Right atrium auricular region (tissue), 2 donors: ENCODE data around the gene LAMP5. TPM values are rescaled to one million over a fixed set of nuclear protein-coding genes. Genes with fewer than 3 reads are reported as not detected.

Experiments used
- DNase-seq: peaks from one replicate; pipeline ENCODE4 v3.0.0-alpha.2; 2019; ENCODE audit warnings: low spot score
- H3K27ac ChIP-seq, 2 donors: fragments of 200-600 bp; sonication (generic); 1 replicate in 1 of 2; 2 replicates in 1 of 2; pipeline ENCODE4 v1.5.1; 2016 to 2019
- H3K27me3 ChIP-seq, 2 donors: fragments of 200-600 bp; sonication (generic); one replicate each; pipeline versions ENCODE4 v1.5.1 to v1.6.0; 2017 to 2019
- H3K36me3 ChIP-seq: fragments of 200-600 bp; sonication (generic); one replicate; pipeline ENCODE4 v1.5.1; 2016
- H3K4me1 ChIP-seq, 2 donors: fragments of 200-600 bp; sonication (generic); one replicate each; pipeline versions ENCODE4 v1.5.1 to v1.6.0; 2017 to 2019
- H3K4me3 ChIP-seq, 2 donors: fragments of 200-600 bp; sonication (generic); 1 replicate in 1 of 2; 2 replicates in 1 of 2; pipeline ENCODE4 v1.5.1; 2017 to 2019; ENCODE audit warnings: mild to moderate bottlenecking in 1 of 2, moderate library complexity in 1 of 2
- H3K9me3 ChIP-seq, 2 donors: fragments of 200-600 bp; sonication (generic); one replicate each; pipeline ENCODE4 v1.5.1; 2019
- total RNA-seq, 2 donors: library from RNA; depleted of rRNA; stranded (reverse); fragments of >200 nt; gene quantifications; one replicate each; pipeline ENCODE4 v1.1.0, GENCODE V29; 2016
- TF ChIP-seq, protein P1 (sequence below), 2 donors: fragments of 200-600 bp; sonication (generic); IDR thresholded peaks; one replicate each; pipeline ENCODE4 v1.5.1; 2019; ENCODE audit warnings: antibody characterized with exemption in 2 of 2

The LAMP5 gene
- total RNA-seq, 2 donors from 2014 or later = not detected

DNA sequence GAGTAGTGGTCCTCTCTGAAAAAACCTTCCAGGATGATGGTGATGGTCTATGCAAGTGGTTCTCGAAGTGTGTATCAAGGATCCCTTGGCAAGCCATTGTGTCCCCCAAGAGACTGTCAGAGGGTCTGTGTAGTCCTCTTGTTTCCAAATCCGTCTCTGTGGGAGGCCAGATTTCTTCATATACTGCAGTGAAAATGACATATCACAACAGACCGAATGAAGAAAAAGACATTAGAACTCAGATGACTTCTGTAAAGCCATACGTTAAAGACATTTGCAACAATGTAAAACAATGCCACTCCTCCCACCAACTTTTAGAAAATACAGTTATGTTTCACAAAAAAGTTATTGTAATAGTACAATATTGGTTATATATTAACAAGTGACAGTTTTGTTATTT lies 27.2 kb upstream of the LAMP5 start:
- Histone ChIP-seq H3K9me3 (no peaks in the 10 kb centered on the region), H3K4me1 (no peaks in the 10 kb centered on the region), H3K4me3 (no peak overlapping the region), H3K36me3 (no peaks in the 10 kb centered on the region), H3K27me3 (no peaks in the 10 kb centered on the region), H3K27ac (no peak overlapping the region)
- DNase-seq = no peak
- TF ChIP-seq, protein P1, sequence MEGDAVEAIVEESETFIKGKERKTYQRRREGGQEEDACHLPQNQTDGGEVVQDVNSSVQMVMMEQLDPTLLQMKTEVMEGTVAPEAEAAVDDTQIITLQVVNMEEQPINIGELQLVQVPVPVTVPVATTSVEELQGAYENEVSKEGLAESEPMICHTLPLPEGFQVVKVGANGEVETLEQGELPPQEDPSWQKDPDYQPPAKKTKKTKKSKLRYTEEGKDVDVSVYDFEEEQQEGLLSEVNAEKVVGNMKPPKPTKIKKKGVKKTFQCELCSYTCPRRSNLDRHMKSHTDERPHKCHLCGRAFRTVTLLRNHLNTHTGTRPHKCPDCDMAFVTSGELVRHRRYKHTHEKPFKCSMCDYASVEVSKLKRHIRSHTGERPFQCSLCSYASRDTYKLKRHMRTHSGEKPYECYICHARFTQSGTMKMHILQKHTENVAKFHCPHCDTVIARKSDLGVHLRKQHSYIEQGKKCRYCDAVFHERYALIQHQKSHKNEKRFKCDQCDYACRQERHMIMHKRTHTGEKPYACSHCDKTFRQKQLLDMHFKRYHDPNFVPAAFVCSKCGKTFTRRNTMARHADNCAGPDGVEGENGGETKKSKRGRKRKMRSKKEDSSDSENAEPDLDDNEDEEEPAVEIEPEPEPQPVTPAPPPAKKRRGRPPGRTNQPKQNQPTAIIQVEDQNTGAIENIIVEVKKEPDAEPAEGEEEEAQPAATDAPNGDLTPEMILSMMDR (IDR thresholded peaks at IDR 0.05) = no peak

DNA sequence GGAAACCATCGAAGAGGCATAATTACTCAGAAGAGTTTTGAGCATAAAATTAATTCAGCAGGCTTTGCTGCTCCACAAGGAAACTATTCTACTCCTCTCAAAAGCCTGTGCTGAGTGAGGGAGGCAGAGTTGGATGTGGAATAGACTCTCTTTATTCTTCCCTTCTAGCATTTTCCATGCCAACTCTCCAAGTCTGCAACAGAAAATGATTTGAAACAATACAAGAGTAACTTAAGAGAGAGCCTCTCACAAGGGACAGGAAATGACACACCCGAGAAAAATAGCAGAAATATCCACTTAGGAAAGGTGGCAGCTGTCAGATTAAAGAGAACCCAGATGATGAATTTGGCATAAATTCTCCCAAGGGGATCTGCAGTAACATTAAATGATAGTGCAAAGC lies 26.3 kb upstream of the LAMP5 start:
- Histone ChIP-seq H3K9me3 (no peaks in the 10 kb centered on the region), H3K4me3 (no peak overlapping the region), H3K27ac (no peak overlapping the region), H3K36me3 (no peaks in the 10 kb centered on the region), H3K4me1 (no peaks in the 10 kb centered on the region), H3K27me3 (no peaks in the 10 kb centered on the region)
- TF ChIP-seq, protein P1 (IDR thresholded peaks at IDR 0.05) = no peak
- DNase-seq = no peak

DNA sequence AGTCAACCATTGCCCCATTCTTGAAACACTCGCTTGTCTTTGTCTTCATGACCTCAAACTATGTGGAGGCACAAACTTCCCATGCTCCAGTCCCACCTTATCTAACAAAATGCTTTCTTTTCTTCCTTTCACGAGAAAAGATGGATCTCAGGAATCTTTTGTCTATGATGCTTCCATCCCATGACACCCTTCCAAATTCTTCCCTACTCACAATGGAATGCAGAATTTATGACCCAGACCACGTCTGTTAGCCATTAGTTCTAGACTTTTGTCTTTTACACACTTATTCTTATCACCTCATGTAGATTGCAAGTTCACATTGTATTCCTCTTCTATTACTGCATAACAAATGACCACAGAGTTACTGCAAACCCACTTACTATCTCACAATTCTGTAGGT lies 24.2 kb upstream of the LAMP5 start:
- H3K4me1 ChIP-seq = no peaks in the 10 kb centered on the region
- TF ChIP-seq, protein P1 (IDR thresholded peaks at IDR 0.05) = no peak

DNA sequence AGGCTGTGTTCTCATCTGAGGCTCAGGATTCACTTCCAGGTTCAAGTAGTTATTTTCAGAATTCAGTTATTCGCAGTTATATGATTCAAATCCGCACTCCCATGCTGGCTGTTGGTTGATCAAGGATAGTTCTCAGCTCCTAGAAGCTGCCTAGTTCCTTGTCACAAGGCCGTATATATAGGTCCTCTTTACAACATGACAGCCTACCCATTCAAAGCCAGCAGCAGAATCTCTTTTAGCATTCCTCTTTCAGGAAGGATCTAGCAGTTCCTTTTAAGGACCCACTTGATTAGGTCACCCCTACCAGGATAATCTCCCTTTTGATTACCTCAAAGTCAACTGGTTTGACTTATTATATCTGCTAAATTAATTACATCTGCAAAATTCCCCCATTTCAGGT lies 23.8 kb upstream of the LAMP5 start:
- no peaks in the 10 kb centered on the region for H3K27me3 ChIP-seq
- H3K4me1 ChIP-seq = no peaks in the 10 kb centered on the region
- H3K36me3 ChIP-seq = no peaks in the 10 kb centered on the region
- H3K27ac ChIP-seq = no peak overlapping the region
- H3K4me3 ChIP-seq = no peak overlapping the region
- no peak for DNase-seq
- TF ChIP-seq, protein P1 (IDR thresholded peaks at IDR 0.05) = no peak
- H3K9me3 ChIP-seq = no peaks in the 10 kb centered on the region

More for the DNA sequence above, 24.2 kb upstream of the LAMP5 start:
- no peak overlapping the region for H3K4me3 ChIP-seq
- no peaks in the 10 kb centered on the region for H3K36me3 ChIP-seq
- no peaks in the 10 kb centered on the region for H3K27me3 ChIP-seq
- no peaks in the 10 kb centered on the region for H3K9me3 ChIP-seq
- H3K27ac ChIP-seq = no peak overlapping the region
- no peak for DNase-seq

DNA sequence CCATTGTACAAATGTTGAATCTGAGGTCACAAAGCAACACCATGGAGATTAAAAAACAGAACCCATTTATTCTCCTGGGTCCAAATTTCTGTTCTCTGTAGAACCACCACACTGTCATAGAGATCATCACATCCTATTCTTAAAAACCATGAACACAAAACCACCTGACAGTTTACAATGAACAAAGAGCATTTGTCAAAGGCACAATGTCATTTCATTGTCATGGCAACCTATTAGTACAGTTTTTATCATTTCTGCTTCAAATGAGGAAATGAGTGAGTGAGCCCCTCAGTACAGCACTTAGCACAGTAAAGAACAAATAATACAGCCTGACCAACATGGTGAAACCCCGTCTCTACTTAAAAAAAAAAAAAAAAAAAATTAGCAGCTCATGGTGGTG lies 23.1 kb upstream of the LAMP5 start:
- Histone ChIP-seq H3K27me3 (no peaks in the 10 kb centered on the region), H3K4me3 (no peak overlapping the region), H3K9me3 (no peaks in the 10 kb centered on the region), H3K27ac (no peak overlapping the region), H3K36me3 (no peaks in the 10 kb centered on the region), H3K4me1 (no peaks in the 10 kb centered on the region)
- no peak for DNase-seq
- TF ChIP-seq, protein P1 (IDR thresholded peaks at IDR 0.05) = no peak

DNA sequence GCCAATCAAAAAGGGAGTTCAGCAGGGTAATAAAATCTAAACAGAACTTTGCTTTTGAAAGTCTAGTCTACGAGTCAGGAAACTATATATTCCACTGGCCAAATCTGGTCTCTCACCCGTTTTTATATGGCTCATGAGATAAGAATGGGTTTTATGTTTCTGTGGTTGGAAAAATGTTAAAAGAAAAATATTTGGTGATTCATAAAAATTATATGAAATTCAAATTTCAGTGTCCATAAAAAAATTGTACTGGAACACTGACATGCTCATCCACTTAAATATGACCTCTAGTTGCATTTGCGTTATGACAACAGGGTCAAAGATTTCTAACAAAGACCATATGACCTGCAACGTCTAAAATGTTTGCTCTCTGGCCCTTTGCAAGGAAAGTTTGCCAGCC lies 22.3 kb upstream of the LAMP5 start:
- H3K9me3 ChIP-seq = no peaks in the 10 kb centered on the region
- no peaks in the 10 kb centered on the region for H3K4me1 ChIP-seq
- H3K36me3 ChIP-seq = no peaks in the 10 kb centered on the region
- TF ChIP-seq, protein P1 (IDR thresholded peaks at IDR 0.05) = no peak
- no peaks in the 10 kb centered on the region for H3K27me3 ChIP-seq
- H3K27ac ChIP-seq = no peak overlapping the region
- DNase-seq = no peak
- no peak overlapping the region for H3K4me3 ChIP-seq
